ENCODE measurements around the gene NLRP12.

DNA sequence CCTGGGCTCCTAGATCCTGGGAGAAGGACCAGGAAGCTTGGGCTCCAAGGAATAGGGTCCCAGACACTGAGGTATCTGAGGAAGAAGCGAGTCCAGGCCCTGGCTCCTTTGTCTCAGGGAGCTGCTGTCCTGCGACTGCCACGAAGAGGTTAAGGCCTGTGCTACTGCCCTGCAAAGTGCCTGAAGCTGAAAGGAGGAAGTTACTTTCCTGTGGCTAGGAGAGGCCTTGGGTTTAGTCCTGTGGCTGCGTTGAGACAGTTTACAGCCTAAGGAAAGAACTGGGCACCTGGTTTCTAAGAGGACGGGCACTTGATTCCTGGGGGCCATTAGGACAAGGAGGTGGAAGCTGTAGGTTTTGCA, 46.4 kb upstream of the NLRP12 start:
- TF ChIP-seq, protein P1, sequence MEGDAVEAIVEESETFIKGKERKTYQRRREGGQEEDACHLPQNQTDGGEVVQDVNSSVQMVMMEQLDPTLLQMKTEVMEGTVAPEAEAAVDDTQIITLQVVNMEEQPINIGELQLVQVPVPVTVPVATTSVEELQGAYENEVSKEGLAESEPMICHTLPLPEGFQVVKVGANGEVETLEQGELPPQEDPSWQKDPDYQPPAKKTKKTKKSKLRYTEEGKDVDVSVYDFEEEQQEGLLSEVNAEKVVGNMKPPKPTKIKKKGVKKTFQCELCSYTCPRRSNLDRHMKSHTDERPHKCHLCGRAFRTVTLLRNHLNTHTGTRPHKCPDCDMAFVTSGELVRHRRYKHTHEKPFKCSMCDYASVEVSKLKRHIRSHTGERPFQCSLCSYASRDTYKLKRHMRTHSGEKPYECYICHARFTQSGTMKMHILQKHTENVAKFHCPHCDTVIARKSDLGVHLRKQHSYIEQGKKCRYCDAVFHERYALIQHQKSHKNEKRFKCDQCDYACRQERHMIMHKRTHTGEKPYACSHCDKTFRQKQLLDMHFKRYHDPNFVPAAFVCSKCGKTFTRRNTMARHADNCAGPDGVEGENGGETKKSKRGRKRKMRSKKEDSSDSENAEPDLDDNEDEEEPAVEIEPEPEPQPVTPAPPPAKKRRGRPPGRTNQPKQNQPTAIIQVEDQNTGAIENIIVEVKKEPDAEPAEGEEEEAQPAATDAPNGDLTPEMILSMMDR (IDR thresholded peaks at IDR 0.05): no peak
- TF ChIP-seq POLR2A (IDR thresholded peaks at IDR 0.05) (no peak), EP300 (IDR thresholded peaks at IDR 0.05) (no peak)

All from ovary (tissue), 3 donors.